ENCODE data around the gene CHST10.
A peak's percentile ranks its signal among the peaks of the same experiment; 100 is the strongest.
"Not testable (repeated sequence)": the region's sequence is repeated elsewhere in the genome, so short reads cannot be mapped to it uniquely, and the experiment has no call there.

Gene CHST10

GRCh38 chr2:100380681-100381080, 36.8 kb downstream of the CHST10 start:
- TF ChIP-seq, protein P1, sequence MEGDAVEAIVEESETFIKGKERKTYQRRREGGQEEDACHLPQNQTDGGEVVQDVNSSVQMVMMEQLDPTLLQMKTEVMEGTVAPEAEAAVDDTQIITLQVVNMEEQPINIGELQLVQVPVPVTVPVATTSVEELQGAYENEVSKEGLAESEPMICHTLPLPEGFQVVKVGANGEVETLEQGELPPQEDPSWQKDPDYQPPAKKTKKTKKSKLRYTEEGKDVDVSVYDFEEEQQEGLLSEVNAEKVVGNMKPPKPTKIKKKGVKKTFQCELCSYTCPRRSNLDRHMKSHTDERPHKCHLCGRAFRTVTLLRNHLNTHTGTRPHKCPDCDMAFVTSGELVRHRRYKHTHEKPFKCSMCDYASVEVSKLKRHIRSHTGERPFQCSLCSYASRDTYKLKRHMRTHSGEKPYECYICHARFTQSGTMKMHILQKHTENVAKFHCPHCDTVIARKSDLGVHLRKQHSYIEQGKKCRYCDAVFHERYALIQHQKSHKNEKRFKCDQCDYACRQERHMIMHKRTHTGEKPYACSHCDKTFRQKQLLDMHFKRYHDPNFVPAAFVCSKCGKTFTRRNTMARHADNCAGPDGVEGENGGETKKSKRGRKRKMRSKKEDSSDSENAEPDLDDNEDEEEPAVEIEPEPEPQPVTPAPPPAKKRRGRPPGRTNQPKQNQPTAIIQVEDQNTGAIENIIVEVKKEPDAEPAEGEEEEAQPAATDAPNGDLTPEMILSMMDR (IDR thresholded peaks at IDR 0.05; ENCODE audit: low read depth, low read length, missing control alignments): no peak
- H3K4me3 ChIP-seq (replicated peaks; ENCODE audit: low read depth, low read length): no peak overlapping the region

DNA sequence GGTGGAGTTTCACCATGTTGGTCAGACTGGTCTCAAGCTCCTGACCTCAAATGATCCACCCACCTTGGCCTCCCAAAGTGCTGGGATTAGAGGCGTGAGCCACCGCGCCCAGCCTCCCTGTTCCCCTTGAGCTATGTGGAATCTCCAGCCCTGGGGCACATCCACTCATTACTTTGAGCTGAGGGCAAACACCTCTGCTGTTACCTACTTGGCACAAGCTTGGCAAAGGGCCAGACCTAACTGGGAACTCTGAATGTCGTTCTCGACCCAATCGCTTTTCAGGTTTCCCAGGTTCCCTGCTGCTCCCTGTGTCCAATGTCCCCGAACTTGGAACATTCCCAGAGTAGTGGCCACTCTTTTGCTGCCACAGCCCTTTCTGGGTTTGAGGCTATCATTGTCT, 40.6 kb downstream of the CHST10 start:
- TF ChIP-seq, protein P1 (IDR thresholded peaks at IDR 0.05; ENCODE audit: low read depth, low read length, missing control alignments): no peak
- DNase-seq (ENCODE audit: extremely low read depth, low read depth): no peak
- H3K4me3 ChIP-seq (replicated peaks; ENCODE audit: low read depth, low read length): no peak overlapping the region

More at GRCh38 chr2:100380681-100381080, 36.8 kb downstream of the CHST10 start:
- DNase-seq (ENCODE audit: extremely low read depth, low read depth): no peak

DNA sequence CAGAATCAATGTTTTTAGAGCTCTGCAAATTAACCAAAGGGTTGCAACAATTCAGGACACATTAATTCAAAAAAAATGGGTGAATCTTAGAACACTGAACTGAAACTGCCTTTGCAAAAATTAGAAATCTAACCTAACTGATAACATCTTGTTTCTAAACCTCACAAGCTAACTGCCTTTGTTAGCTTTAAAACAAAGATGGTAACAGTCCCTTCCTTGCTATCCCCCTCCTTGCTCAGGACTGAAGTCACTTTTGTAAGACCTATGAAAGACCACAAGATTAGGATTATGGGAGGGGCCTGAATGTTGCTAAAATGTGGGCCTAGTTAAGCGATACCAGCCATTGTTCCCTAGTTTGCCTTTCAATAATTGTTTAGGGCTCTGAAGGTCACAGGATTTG, 50.3 kb downstream of the CHST10 start:
- TF ChIP-seq, protein P1 (IDR thresholded peaks at IDR 0.05; ENCODE audit: low read depth, low read length, missing control alignments): no peak
- no peak for DNase-seq (ENCODE audit: extremely low read depth, low read depth)
- no peak overlapping the region for H3K4me3 ChIP-seq (replicated peaks; ENCODE audit: low read depth, low read length)

- TF ChIP-seq, protein P1 (IDR thresholded peaks at IDR 0.05; ENCODE audit: low read depth, low read length, missing control alignments): no peak
- H3K4me3 ChIP-seq (replicated peaks; ENCODE audit: low read depth, low read length): no peak overlapping the region
- DNase-seq (ENCODE audit: extremely low read depth, low read depth): peak; percentile 100
Observed at GRCh38 chr2:100365434-100365833, 52.0 kb downstream of the CHST10 start.

GRCh38 chr2:100362269-100362668, 55.2 kb downstream of the CHST10 start:
- H3K4me3 ChIP-seq (replicated peaks; ENCODE audit: low read depth, low read length); DNase-seq (ENCODE audit: extremely low read depth, low read depth): not testable (repeated sequence)

- no peak for DNase-seq (ENCODE audit: extremely low read depth, low read depth)
Observed at GRCh38 chr2:100359576-100359975, 57.9 kb downstream of the CHST10 start.

DNA sequence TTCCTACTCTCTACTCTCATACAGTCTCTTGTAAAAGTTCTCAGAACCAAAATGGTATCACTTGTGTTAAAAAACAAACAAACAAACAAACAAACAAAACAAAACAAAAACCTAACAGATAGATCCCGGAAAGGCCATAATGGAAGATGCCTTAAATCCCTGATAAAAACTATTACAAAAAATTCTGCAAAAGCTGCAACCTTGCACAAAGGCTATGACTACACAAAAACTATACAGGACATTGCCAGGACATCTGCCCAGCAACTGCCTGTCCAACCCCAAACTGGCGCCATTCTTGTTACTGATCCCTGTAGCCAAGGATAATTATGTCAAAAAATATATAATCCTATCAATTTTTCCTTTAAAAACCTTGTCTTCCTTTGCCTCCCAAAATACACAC, 58.9 kb downstream of the CHST10 start:
- TF ChIP-seq, protein P1 (IDR thresholded peaks at IDR 0.05; ENCODE audit: low read depth, low read length, missing control alignments): no peak
- H3K4me3 ChIP-seq (replicated peaks; ENCODE audit: low read depth, low read length): no peak overlapping the region
- no peak for DNase-seq (ENCODE audit: extremely low read depth, low read depth)

More at GRCh38 chr2:100359576-100359975, 57.9 kb downstream of the CHST10 start:
- no peak overlapping the region for H3K4me3 ChIP-seq (replicated peaks; ENCODE audit: low read depth, low read length)
- TF ChIP-seq, protein P1 (IDR thresholded peaks at IDR 0.05; ENCODE audit: low read depth, low read length, missing control alignments): no peak
